GM21825 (cell line): Measurements from ENCODE around the gene FBXO5.
"Not testable (repeated sequence)": the region's sequence is repeated elsewhere in the genome, so short reads cannot be mapped to it uniquely, and the experiment has no call there.

Experiments
- ATAC-seq: cut with Tn5 transposase; IDR thresholded peaks from one replicate; pipeline ENCODE4 v1.9.1; 2021; ENCODE audit warnings: mild to moderate bottlenecking, moderate library complexity; ENCODE audit not compliant: unreplicated experiment

Gene FBXO5, protein sequence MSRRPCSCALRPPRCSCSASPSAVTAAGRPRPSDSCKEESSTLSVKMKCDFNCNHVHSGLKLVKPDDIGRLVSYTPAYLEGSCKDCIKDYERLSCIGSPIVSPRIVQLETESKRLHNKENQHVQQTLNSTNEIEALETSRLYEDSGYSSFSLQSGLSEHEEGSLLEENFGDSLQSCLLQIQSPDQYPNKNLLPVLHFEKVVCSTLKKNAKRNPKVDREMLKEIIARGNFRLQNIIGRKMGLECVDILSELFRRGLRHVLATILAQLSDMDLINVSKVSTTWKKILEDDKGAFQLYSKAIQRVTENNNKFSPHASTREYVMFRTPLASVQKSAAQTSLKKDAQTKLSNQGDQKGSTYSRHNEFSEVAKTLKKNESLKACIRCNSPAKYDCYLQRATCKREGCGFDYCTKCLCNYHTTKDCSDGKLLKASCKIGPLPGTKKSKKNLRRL

DNA sequence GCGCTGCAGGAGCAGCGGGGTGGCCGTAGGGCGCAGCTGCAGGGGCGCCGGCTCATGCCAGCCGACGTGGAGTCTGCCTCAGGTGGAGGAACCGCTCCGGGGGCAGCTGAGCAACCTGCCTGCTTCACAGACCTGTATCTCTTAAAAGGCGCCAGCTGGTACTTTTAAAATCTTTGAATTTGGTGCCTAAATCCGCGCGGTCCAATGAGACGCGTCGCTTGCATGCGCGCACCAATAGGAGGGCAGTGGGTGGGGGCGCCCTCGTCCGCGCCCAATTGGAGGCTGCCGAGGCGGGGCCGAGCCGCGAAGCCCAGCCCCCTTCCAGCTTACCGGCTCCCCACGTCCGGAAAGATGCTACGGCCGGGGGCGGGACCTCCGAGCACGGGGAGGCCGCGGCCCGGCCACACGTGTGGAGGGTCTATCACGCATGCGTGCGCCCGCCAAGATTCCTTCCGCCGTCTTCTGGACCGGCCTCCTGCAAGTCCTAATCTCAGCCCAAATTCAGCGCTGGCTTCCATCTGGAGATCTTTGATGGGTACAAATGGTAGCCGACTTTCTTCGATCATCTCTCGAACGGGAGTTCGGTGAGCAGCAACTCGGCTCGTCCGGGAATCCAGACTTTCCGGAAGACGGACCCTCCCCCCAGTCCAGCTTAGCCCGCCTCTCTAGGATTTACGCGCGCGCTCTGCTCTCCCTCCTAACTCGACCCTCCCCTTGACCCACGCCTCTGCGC, at the start of gene FBXO5:
FBXO5 (minus strand) TSS at position 138 of the 733 bp plus-strand sequence; CDS start at position 56, 82 bp downstream.
- peak; percentile 84 for ATAC-seq

GRCh38 chr6:153032255-153032882, 49.5 kb upstream of the FBXO5 start:
- no peak for ATAC-seq

GRCh38 chr6:153031335-153031955, 48.6 kb upstream of the FBXO5 start:
- no peak for ATAC-seq

GRCh38 chr6:153028963-153029362, 46.1 kb upstream of the FBXO5 start:
- no peak for ATAC-seq

DNA sequence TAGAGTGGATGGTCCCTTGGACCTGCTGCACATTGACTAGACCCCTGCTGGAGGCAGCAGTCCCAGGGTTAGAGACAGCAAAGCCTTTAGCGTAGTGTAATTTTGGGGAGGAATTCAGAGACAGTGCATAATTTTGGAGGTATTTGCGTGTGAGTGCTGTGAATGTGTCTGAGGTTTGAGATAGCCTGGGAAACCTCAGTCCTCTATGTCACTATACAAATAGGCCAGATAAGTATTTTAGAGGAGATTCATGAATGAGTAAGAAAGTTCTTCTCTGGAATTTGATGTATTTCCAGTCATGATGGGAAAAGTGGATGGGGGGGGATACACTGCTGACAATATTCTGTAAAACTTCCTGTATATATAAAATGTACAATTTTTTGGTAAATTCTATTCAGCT, 45.4 kb upstream of the FBXO5 start:
- no peak for ATAC-seq

DNA sequence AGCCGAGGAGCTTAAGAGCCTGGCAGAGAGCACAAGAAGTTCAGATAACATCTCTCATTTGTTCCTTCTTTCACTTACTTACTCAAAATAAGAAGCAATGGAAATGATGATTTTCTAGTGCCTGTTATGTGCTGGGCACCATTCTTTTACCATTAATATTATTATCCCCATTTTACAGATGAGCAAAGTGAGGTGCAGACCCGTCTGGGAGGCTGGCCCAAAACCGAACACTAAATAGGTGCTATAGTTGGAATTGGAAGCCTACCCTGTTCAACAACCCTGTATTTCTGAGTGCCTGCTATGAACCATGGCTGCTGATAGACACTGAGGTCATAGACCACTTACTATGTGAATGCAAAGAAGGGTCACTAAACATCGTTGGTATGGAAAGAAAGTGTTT, 44.6 kb upstream of the FBXO5 start:
- ATAC-seq: no peak

GRCh38 chr6:153024709-153025017, 41.8 kb upstream of the FBXO5 start:
- ATAC-seq: no peak

DNA sequence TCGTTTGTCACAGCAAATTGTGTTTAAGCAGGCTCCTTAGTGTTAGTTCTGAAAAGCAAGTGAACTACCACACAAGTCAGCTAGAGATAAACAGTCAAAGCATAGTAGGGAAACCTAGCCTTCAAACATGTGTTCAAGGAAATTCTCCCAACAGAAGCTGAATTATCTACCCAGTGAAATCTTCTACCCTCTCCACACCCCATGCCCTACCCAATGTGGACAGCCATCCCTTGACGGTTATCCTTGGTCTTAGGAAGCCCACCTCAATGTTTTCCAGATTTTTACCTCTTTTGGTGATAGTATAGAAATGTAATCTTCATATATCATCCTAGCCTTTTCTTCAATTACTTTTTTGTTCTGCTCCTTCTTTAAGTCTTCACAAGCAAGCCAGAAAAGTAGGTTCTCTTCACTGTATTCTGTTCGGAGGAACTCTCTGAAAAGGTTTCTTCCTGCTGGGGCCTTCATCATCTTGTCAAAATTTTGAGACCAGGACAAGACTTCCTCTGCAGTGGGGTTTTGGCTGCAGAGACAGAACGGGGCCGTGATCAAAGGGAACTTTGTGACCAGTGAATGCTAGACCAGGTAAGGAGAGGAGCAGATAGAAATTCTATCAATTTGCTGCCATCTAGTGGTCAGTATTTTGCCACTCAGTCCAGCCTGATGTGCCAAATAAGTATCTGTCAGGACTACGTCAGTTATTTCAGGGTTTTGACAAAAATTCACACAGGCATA, 41.3 kb upstream of the FBXO5 start:
- ATAC-seq: peak; percentile 95

DNA sequence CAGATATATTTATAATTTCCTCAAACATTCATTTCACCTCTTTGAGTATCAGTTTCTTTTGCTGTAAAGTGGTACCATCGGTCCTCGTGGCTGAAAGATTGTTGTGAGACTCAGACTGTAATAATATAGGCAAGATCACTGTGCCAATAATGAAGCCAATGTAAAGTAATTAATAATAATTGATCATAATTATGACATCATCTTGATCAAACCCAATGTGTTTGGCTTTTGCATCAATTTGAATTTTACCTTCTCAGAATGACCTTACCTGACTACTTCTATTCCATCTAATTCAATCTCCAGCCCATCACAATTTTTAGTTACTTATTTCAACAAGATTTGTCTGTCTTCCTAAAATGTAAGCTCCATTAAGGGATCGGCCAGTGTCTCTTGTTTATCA, 35.5 kb upstream of the FBXO5 start:
- no peak for ATAC-seq

- no peak for ATAC-seq
These were observed 34.0 kb upstream of the FBXO5 start for GRCh38 chr6:153016846-153017245.

- no peak for ATAC-seq
These were observed 32.3 kb upstream of the FBXO5 start for GRCh38 chr6:153015094-153015640.

GRCh38 chr6:153013438-153013837, 30.6 kb upstream of the FBXO5 start:
- no peak for ATAC-seq

DNA sequence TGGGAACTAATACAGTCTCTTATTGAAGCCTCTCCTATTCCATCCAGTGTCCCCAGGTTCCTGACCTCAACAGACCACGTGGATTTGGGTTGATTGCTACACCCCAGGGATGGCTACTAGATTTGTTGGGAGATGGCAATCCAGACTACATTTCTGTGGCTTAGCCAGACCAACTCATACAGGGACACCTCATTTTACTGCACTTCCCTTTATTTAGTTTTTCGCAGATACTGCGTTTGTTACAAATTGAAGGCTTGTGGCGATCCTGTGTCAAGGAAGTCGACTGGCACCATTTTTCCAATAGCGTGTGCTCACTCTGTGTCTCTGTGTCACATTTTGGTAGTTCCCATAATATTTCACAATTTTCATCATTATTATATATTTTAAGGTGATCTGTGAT, 30.0 kb upstream of the FBXO5 start:
- no peak for ATAC-seq

DNA sequence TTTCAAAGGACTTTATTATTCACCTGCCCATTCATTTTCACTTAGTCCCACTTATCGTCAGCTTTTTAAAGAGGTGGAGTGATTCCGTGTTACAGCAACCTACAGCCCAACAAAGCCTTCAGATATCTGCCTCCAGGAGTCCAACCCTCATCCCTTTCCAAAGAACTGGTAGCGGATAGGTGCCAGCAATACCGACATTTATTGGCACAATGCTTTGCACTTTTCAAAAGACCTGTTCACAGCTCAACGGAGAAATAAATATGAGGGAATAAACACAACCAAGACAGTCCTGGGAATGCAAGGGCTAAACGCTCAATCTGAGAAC, 20.5 kb upstream of the FBXO5 start:
- ATAC-seq: peak; percentile 1

- ATAC-seq: peak; percentile 94
These were observed 19.9 kb upstream of the FBXO5 start, which contains the start of gene MTRF1L for GRCh38 chr6:153002613-153003365. Gene MTRF1L, minus strand, starts transcription at chr6:153002709. Its CDS starts 24 bp downstream, at chr6:153002685.

- ATAC-seq: peak; percentile 23
These were observed 19.1 kb upstream of the FBXO5 start for GRCh38 chr6:153001767-153002612.

GRCh38 chr6:153000790-153001189, 17.9 kb upstream of the FBXO5 start:
- not testable (repeated sequence) for ATAC-seq

DNA sequence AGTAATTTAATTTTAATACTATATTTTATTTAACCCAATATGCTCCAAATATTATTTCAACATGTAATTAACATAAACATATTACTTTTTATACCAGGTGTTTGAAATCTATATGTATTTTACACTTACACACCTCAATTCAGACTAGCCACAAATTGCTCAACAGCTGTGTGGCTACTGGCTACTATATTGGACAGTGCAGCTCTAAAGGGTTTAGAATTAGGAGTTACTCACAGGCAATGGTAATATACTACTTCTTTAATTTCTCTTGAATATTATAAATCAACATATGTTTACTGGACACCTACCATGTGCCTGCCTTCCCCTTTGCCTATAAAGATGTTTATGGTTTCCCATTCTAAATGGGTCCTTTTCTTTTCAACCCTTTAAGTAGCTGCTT, 17.4 kb upstream of the FBXO5 start:
- ATAC-seq: no peak

DNA sequence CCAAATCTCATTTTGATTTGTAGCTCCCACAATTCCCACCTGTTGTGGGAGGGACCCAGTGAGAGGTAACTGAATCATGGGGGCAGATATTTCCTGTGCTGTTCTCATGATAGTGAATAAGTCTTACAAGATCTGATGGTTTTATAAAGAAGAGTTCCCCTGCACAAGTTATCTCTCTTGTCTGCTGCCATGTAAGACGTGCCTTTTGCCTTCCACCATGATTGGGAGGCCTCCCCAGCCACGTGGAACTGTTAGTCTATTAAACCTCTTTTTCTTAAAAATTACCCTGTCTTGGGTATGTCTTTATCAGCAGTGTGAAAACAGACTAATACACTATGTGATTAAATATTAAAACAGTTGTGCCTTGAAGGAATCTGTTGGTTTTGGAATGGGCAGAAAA, 16.7 kb upstream of the FBXO5 start:
- ATAC-seq: not testable (repeated sequence)
